Right lobe of liver (tissue), 6 donors: ENCODE measurements around the gene GK2. TPM values are rescaled to one million over a fixed set of nuclear protein-coding genes. Genes with fewer than 3 reads are reported as not detected.

Experiments
- ATAC-seq, 4 donors: fragments of 200-7000 bp; cut with Tn5 transposase; one replicate each; pipeline ENCODE4 v1.9.1; 2020; ENCODE audit warnings: mild to moderate bottlenecking in 4 of 4, moderate library complexity in 4 of 4
- DNase-seq, 3 donors: peaks; one replicate each; pipeline ENCODE4 v3.0.0-alpha.2; 2020
- H3K27ac ChIP-seq, 3 donors: fragments of 200-600 bp; one replicate each; pipeline ENCODE4 v1.8.0; 2022
- H3K27me3 ChIP-seq, 2 donors: fragments of 200-600 bp; one replicate each; pipeline ENCODE4 v1.8.0; 2022
- H3K36me3 ChIP-seq, 4 donors: fragments of 200-600 bp; sonication (generic) in 1 of 4; one replicate each; pipeline versions ENCODE4 v1.5.1 to v1.8.0; 2017 to 2022; ENCODE audit warnings: control low read depth in 1 of 4
- H3K4me1 ChIP-seq, 4 donors: fragments of 200-600 bp; sonication (generic) in 1 of 4; one replicate each; pipeline versions ENCODE4 v1.5.1 to v1.8.0; 2017 to 2022; ENCODE audit warnings: control low read depth in 1 of 4
- H3K4me3 ChIP-seq, 3 donors: fragments of 200-600 bp; one replicate each; pipeline ENCODE4 v1.8.0; 2022
- H3K9me3 ChIP-seq, 4 donors: fragments of 200-600 bp; sonication (generic) in 1 of 4; one replicate each; pipeline versions ENCODE4 v1.5.1 to v1.8.0; 2017 to 2022; ENCODE audit warnings: control low read depth in 1 of 4
- POLR2A ChIP-seq: fragments of 450-650 bp; IDR thresholded peaks from one replicate; pipeline ENCODE4 v1.6.1; 2017; ENCODE audit warnings: antibody characterized with exemption, mild to moderate bottlenecking
- WGBS: methylation state at CpG from one replicate; pipeline ENCODE4 v1.1.6; 2018; ENCODE audit warnings: low coverage, low lambda C conversion rate; ENCODE audit not compliant: insufficient coverage; ENCODE audit errors: missing lambda C conversion rate; 5-methylcytosine and 5-hydroxymethylcytosine counted together
- intact Hi-C, 2 donors: fragments of 100-400 bp; cut with DNase I; formaldehyde crosslinking; loops; one replicate each; pipeline versions ENCODE4 v1.11.2 to v1.14.1; 2022
- total RNA-seq, 6 experiments: library from RNA; depleted of rRNA in 2 of 6; stranded (reverse); fragments of >200 nt in 2 of 6; fragmentation: NEBNext Ultra II Directional in 3 of 6; extraction: Animal tissue kit (Norgen Biotek cat#: 25700) in 3 of 6; gene quantifications; one replicate each; pipeline versions ENCODE4 v1.1.0 to v1.2.4, GENCODE V29; 2016 to 2023
- TF ChIP-seq, protein P1 (sequence below), 4 donors: fragments of 200-600 bp in 3 of 4; fragments of 450-650 bp in 1 of 4; IDR thresholded peaks; one replicate each; pipeline versions ENCODE4 v1.5.1 to v1.8.0; 2016 to 2022; ENCODE audit warnings: antibody characterized with exemption in 4 of 4, mild to moderate bottlenecking in 2 of 4
- donor health status: DM: no; HTN: yes; CAD: no.
- donor health status: DM: no; HTN: no; CAD: no.
- donor health status: DM: no; HTN: no; CAD: no.
- donor health status: DM: no; HTN: yes; CAD: no.
- donor health status: DM: no; HTN: yes; CAD: no.

GK2 gene
- total RNA-seq, 6 experiments from 2014 or later = not detected

GRCh38 chr4:79364061-79364460, 44.0 kb downstream of the GK2 start:
- Histone ChIP-seq H3K27me3 (no peaks in the 10 kb centered on the region), H3K4me1 (no peaks in the 10 kb centered on the region), H3K36me3 (no peaks in the 10 kb centered on the region), H3K4me3 (no peak overlapping the region), H3K9me3 (no peaks in the 10 kb centered on the region), H3K27ac (no peak overlapping the region)
- intact Hi-C loops = no loop called here
- 62% methylated on average over 6 of the region's 6 CpGs for WGBS
- DNase-seq (no peak), ATAC-seq (no peak)
- TF ChIP-seq, protein P1, sequence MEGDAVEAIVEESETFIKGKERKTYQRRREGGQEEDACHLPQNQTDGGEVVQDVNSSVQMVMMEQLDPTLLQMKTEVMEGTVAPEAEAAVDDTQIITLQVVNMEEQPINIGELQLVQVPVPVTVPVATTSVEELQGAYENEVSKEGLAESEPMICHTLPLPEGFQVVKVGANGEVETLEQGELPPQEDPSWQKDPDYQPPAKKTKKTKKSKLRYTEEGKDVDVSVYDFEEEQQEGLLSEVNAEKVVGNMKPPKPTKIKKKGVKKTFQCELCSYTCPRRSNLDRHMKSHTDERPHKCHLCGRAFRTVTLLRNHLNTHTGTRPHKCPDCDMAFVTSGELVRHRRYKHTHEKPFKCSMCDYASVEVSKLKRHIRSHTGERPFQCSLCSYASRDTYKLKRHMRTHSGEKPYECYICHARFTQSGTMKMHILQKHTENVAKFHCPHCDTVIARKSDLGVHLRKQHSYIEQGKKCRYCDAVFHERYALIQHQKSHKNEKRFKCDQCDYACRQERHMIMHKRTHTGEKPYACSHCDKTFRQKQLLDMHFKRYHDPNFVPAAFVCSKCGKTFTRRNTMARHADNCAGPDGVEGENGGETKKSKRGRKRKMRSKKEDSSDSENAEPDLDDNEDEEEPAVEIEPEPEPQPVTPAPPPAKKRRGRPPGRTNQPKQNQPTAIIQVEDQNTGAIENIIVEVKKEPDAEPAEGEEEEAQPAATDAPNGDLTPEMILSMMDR (IDR thresholded peaks at IDR 0.05) = no peak
- no peak for TF ChIP-seq POLR2A

DNA sequence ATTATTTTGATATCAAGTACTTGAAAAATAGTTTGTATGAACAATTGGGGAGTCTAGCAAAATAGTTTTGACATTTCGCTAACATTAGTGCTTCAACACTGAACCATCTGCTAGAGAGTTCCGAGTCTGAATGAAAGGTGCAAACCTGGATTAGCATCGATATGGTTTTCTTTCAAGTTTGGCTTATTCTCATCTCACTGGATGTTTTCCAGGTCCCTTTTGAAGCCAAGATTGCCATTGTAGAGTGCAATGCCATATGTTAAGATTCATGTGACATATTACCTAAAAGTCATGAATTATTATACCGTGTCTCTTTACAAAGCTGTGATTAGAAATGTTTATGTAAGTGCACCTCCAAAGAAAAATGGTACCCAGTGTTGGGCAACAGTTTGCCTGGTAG, 45.4 kb downstream of the GK2 start:
- Histone ChIP-seq H3K9me3 (no peaks in the 10 kb centered on the region), H3K27ac (no peak overlapping the region), H3K4me3 (no peak overlapping the region), H3K27me3 (no peaks in the 10 kb centered on the region), H3K36me3 (no peaks in the 10 kb centered on the region), H3K4me1 (no peaks in the 10 kb centered on the region)
- intact Hi-C loops = no loop called here
- no peak for ATAC-seq
- TF ChIP-seq, protein P1 (IDR thresholded peaks at IDR 0.05) = no peak
- no peak for TF ChIP-seq POLR2A
- DNase-seq = no peak
- WGBS = 72% methylated on average over 4 of the region's 4 CpGs

DNA sequence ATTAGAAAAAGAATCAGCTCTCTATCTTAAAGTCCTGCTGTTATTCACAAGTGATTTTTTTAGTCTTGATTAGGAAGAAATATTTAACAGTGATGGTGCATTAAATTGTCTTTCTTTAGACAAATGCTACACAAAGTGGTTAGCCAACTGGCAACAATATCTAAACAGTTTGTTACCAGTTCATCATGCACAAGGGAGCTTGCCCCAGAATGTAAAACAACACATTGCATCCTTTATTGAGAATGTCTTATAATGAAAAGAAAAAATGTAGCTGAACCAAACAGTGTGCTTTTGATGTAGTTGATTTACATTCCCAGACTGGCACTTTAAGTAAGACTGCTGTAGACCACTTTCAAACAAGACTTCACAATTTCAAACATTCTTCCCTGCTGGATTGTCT, 48.0 kb downstream of the GK2 start:
- Histone ChIP-seq H3K9me3 (no peaks in the 10 kb centered on the region), H3K4me3 (no peak overlapping the region), H3K27me3 (no peaks in the 10 kb centered on the region), H3K36me3 (no peaks in the 10 kb centered on the region), H3K4me1 (no peaks in the 10 kb centered on the region), H3K27ac (no peak overlapping the region)
- intact Hi-C loops = no loop called here
- ATAC-seq (no peak), DNase-seq (no peak)
- TF ChIP-seq, protein P1 (IDR thresholded peaks at IDR 0.05) = no peak
- TF ChIP-seq POLR2A = no peak

- intact Hi-C loops = no loop called here
- ATAC-seq = no peak
These were observed 49.6 kb downstream of the GK2 start for GRCh38 chr4:79358438-79358837.

More at GRCh38 chr4:79358438-79358837, 49.6 kb downstream of the GK2 start:
- Histone ChIP-seq H3K4me1 (no peaks in the 10 kb centered on the region), H3K27me3 (no peaks in the 10 kb centered on the region), H3K36me3 (no peaks in the 10 kb centered on the region), H3K27ac (no peak overlapping the region), H3K4me3 (no peak overlapping the region), H3K9me3 (no peaks in the 10 kb centered on the region)
- no peak for DNase-seq
- 40% methylated on average over 1 of the region's 1 CpG for WGBS
- TF ChIP-seq, protein P1 (IDR thresholded peaks at IDR 0.05) = no peak
- TF ChIP-seq POLR2A = no peak
